Stimulated activated CD4-positive, alpha-beta T cell treated with anti-CD3 and anti-CD28 coated beads, Interleukin-12 subunit alpha, Interleukin-12 subunit beta, amount 100 ng/mL, for 24 hours (primary cell): Measurements from ENCODE around the gene TMEM69.
"Not testable (repeated sequence)": the region's sequence is repeated elsewhere in the genome, so short reads cannot be mapped to it uniquely, and the experiment has no call there.

Experiments
- DNase-seq, 2 experiments: peaks; one replicate each; pipeline ENCODE4 v3.0.0-alpha.2; 2020; ENCODE audit warnings: low read depth in 2 of 2

The TMEM69 gene

GRCh38 chr1:45678489-45678888 is 9.5 kb upstream of the TMEM69 start:
- no peak for DNase-seq

DNA sequence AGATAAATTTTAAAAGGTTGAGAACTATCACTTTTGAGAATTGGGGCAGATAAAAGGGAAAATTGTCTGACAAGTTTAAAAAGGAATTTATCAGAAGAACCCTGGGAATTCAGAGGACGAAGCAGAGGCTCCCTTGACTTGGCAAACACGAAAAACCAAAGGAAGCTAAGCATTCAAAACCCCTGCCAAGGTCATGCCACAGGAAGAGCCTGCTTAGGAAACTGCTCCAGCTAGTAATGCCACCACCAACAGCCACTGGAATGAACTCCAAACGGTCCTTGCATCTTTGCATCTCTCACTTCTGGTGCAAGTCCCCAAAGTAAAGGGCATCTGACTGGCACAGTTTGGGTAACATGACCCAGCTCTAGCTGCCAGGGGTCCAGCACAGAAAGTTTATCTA is 8.9 kb upstream of the TMEM69 start:
- no peak for DNase-seq

GRCh38 chr1:45682942-45683341 is 5.0 kb upstream of the TMEM69 start:
- no peak for DNase-seq

GRCh38 chr1:45684402-45684801 is 3.6 kb upstream of the TMEM69 start:
- no peak for DNase-seq

DNA sequence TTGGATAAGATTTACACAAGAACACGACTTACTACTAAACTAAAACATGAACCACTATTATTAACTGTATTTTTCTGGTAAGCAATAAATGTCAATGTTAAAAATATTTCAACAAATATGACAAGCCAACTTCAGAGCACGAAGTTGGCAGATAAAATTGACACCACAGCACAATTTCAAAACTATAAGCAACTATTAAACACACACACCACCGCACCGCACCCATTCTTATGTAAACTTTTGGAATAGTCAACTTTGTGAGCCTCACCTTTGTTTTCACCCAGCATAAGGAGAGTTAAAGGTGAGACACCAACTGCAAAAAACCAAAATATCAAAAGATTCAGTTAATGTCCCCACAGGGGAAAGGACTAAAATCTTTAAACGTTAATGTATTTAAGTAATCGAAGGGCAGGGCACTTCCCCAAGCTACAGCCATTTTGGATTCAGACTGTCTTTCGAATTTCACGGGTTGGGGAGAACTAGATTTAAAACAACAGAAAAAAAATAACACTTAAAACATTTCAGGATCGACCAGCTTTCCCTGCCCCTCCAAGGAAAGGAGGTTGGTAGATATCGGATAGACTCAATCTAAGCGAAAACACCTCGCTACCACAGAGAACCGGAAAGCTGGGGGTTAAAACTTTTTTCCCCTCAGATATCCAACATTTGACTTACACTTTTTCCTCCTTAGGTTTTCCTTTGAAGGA is 2.5 kb upstream of the TMEM69 start:
- no peak for DNase-seq

GRCh38 chr1:45686015-45686287 is 2.0 kb upstream of the TMEM69 start:
- DNase-seq, result peak; percentile 22 to 48

GRCh38 chr1:45686288-45687013 is 1.5 kb upstream of the TMEM69 start, which contains the start of gene GPBP1L1:
GPBP1L1 (minus strand) TSS chr1:45686533; CDS start chr1:45659087, 27,446 bp downstream.
- DNase-seq, result peak; percentile 96 to 97

- DNase-seq, result peak; percentile 91 to 94
These were observed 797 bp upstream of the TMEM69 start for GRCh38 chr1:45687014-45687753.

DNA sequence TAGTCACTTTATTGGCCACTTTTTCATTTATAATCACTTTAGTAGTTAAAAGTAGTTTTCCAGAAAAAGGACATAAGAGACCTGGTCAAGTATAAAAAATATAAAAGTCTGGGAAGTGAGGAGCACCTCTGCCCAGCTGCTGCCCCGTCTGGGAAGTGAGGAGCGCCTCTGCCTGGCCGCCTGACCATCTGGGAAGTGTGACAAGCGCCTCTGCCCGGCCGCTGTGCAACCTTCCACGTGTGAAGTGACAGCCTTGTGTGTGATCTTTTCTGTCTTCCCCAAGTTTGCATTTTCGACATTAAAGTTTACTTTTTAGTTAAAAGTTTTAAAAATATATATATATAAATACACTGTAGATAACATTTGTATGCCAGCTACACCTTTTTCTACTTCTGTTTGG is 5.8 kb downstream of the TMEM69 start:
- not testable (repeated sequence) for DNase-seq

- DNase-seq, result no peak
These were observed 6.8 kb downstream of the TMEM69 start for GRCh38 chr1:45694823-45695222.

DNA sequence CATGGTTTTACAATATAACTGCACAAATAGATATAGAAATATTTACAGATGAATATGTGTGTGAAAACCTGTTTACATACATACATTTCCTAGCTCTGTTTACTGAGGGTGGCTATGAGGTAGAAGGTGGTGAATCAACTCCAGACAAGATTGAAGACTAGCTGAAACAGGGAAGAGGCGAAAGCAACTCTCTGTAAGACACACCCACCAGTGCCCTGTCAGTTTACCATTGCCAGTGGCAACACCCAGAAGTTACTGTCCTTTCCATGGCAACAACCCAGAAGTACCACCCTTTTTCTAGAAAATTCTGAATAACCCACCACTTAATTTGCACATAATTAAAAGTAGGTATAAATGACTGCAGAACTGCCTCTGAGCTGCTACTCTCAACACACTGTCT is 16.7 kb downstream of the TMEM69 start:
- no peak for DNase-seq

GRCh38 chr1:45713711-45714110 is 25.7 kb downstream of the TMEM69 start:
- DNase-seq, result no peak

- no peak for DNase-seq
These were observed 28.7 kb downstream of the TMEM69 start for GRCh38 chr1:45716700-45717099.

GRCh38 chr1:45717386-45717785 is 29.4 kb downstream of the TMEM69 start:
- not testable (repeated sequence) for DNase-seq

- DNase-seq, result no peak
These were observed 30.3 kb downstream of the TMEM69 start for GRCh38 chr1:45718289-45718688.

GRCh38 chr1:45721207-45721606 is 33.2 kb downstream of the TMEM69 start:
- no peak for DNase-seq

- no peak for DNase-seq
These were observed 34.8 kb downstream of the TMEM69 start for GRCh38 chr1:45722809-45723208.

DNA sequence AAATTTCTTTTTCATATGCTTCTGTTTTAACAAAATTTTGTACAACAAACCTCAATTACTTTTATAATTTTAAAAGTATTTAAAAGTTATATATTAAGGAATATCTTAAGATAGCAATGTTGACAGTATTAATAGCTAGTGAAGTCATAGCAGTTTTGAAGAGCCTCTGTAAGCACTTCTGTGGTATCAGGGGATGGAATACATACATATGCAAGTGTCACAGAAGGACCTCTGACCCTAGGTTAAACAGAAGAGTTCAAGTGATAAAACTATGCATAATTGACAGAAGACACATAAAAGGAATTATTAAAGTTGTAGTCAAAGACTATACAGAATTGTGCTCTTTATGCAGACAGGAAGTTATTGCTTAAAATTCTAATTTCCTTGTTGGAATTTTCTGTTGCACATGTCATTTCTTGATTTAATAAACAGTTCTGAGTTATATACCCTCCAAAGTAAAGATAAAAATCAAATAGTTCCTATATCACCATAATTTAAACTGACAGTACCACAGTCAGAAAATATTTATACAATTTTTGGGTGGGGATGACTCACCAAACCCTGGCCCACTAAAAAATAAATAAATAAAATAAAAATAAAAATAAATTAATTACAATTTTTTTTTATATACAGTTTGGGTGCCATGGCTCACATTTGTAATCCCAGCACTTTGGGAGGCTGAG is 35.4 kb downstream of the TMEM69 start:
- DNase-seq, result no peak

- not testable (repeated sequence) for DNase-seq
These were observed 38.0 kb downstream of the TMEM69 start for GRCh38 chr1:45726007-45726406.

DNA sequence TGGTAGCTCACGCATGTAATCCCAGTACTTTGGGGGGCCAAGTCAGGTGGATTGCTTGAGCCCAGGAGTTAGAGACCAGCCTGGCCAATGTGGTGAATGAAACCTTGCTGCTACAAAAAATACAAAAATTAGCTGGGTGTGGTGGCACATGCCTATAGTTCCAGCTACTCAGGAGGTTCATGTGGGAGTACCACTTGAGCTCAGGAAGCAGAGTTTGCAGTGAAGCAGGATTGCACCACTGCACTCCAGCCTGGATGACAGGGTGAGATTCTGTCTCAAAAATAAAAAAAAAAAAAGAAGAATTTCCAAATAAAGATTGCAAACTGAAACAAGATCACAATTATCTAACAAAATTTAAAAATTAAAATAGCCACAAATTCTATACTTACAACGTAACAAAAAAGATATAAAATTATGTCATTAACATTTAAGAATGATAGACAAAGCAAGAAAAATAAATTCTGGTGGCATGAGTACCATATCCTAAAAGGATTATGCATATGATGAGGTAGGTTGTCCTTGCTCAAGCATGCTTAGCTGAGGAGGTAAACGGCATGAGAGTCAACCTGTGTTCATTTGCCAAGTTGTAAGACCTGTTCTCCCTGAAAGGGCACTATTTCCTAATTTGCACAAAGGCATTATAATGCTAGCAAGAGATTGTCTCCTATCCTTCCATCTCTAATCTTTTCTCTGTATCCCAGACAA is 42.2 kb downstream of the TMEM69 start:
- no peak for DNase-seq

DNA sequence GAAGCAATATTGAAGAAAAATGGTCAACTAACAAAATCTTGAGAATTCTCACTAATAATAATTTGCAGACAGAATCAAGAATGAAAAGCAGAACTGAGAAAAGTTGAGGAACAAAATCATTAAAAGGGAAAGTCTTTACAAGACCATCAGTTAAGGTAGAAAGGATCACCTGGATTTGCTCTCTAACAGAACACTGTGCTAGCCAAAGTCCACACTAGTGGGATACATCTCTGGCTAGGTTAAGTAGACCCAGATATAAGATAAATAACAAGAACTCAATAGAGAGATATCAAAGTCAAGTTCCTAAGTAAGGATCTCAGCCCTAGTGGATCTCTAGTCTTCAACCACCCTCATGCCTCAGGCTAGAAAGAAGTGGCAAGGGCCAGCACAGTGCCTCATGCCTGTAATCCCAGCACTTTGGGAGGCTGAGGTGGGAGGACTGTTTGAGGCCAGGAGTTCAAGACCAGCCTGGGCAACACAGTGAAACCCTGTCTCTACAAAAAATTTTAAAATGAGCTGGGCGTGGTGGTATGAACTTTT is 42.9 kb downstream of the TMEM69 start:
- DNase-seq, result no peak
